Adrenal gland (tissue), 12 donors: ENCODE measurements around the gene NUS1. TPM values are rescaled to one million over a fixed set of nuclear protein-coding genes. Genes with fewer than 3 reads are reported as not detected.
"Not testable (repeated sequence)": the region's sequence is repeated elsewhere in the genome, so short reads cannot be mapped to it uniquely, and the experiment has no call there.

Source experiments
- DNase-seq, 7 donors: peaks; one replicate each; pipeline ENCODE4 v3.0.0-alpha.2; 2019 to 2020
- H3K27ac ChIP-seq, 5 donors: fragments of 200-600 bp; sonication (generic) in 4 of 5; 1 replicate in 3 of 5; 2 replicates in 2 of 5; pipeline versions ENCODE4 v1.5.1 to v1.8.0; 2016 to 2020; ENCODE audit warnings: mild to moderate bottlenecking in 1 of 5
- H3K27me3 ChIP-seq: fragments of 200-600 bp; 2 replicates; pipeline ENCODE4 v1.8.0; 2021
- H3K36me3 ChIP-seq, 2 donors: fragments of 200-600 bp; replicated peaks in 1 of 2; 1 replicate in 1 of 2; 2 replicates in 1 of 2; pipeline versions ENCODE4 v1.5.1 to v1.8.0; 2018 to 2022
- H3K4me1 ChIP-seq, 2 donors: fragments of 200-600 bp; replicated peaks in 1 of 2; 1 replicate in 1 of 2; 2 replicates in 1 of 2; pipeline versions ENCODE4 v1.5.1 to v1.8.0; 2018 to 2021
- H3K4me3 ChIP-seq, 4 donors: fragments of 200-600 bp; sonication (generic) in 3 of 4; one replicate each; pipeline ENCODE4 v1.5.1; 2016 to 2018
- H3K9me3 ChIP-seq, 3 donors: fragments of 200-600 bp; sonication (generic) in 1 of 3; replicated peaks in 1 of 3; 1 replicate in 2 of 3; 2 replicates in 1 of 3; pipeline versions ENCODE4 v1.5.1 to v1.8.0; 2016 to 2021
- CTCF ChIP-seq, 6 experiments: fragments of 450-650 bp in 4 of 6; fragments of 200-600 bp in 2 of 6; sonication (generic) in 1 of 6; IDR thresholded peaks; 1 replicate in 5 of 6; 2 replicates in 1 of 6; pipeline versions ENCODE4 v1.5.1 to v1.8.0; 2016 to 2021; ENCODE audit warnings: antibody characterized with exemption in 6 of 6, mild to moderate bottlenecking in 2 of 6, moderate library complexity in 1 of 6
- POLR2A ChIP-seq, 2 donors: fragments of 450-650 bp; IDR thresholded peaks; one replicate each; pipeline ENCODE4 v1.6.1; 2017; ENCODE audit warnings: antibody characterized with exemption in 2 of 2, mild to moderate bottlenecking in 2 of 2, moderate library complexity in 1 of 2
- WGBS, 4 donors: extraction: QIAGEN DNeasy Blood & Tissue Kit in 2 of 4; methylation state at CpG; one replicate each; pipeline versions ENCODE4 v1.1.5 to v1.1.7; 2013 to 2017; 5-methylcytosine and 5-hydroxymethylcytosine counted together
- intact Hi-C, 2 donors: fragments of 100-400 bp; cut with DNase I; formaldehyde crosslinking; loops; one replicate each; pipeline versions ENCODE4 v1.14.1 to v1.15.0; 2022 to 2023
- polyA plus RNA-seq, 3 donors: library from polyadenylated mRNA; stranded (reverse); fragments of 200-250 nt in 2 of 3; fragments of 350-450 nt in 1 of 3; fragmentation: Illumina TruSeq in 1 of 3; extraction: RNeasy Lipid Tissue Mini Kit (QIAGEN cat#74804) in 1 of 3; gene quantifications; one replicate each; pipeline ENCODE4 v1.2.3, GENCODE V29; 2013 to 2014
- total RNA-seq, 9 donors: library from RNA; depleted of rRNA in 4 of 9; stranded (reverse); fragments of >200 nt in 4 of 9; fragments of 120-200 nt in 1 of 9; fragmentation: NEBNext Ultra II Directional in 1 of 9; extraction: Animal tissue kit (Norgen Biotek cat#: 25700) in 1 of 9; gene quantifications; one replicate each; pipeline versions ENCODE4 v1.1.0 to v1.2.4, GENCODE V29; 2013 to 2023
- donor health status: healthy with polysubstance abuse.
- donor health status: Bipolar disorder and iron deficiency.
- donor health status: DM: yes; HTN: yes; CAD: no.
- donor health status: DM: no; HTN: no; CAD: no.
- donor health status: DM: no; HTN: no; CAD: no.
- donor health status: DM: yes; HTN: yes; CAD: no.

Gene NUS1
- total and polyA plus RNA-seq, 12 donors = 11.0 to 71.7 (median 18.9) TPM

DNA sequence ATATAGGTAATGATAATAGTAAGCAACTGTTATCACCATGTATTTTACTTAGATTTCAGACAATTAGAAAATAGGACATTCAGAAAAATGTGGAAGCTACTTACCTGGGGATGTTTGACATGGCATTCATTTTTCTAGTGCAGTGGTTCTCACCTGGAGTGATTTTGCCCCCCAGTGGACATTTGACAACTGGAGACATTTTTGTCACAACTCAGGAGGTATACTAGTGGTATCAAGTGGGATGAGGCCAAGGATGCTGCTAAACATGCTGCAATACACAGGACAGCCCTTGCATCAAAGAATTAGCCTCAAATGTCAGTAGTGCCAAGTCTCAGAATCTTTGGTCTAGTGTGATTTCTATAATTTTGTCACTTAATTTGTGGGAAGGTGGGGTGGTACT, 36.1 kb downstream of the NUS1 start:
- no peak for DNase-seq
- Histone ChIP-seq H3K27ac (no peak overlapping the region), H3K36me3 (no peaks in the 10 kb centered on the region), H3K4me1 (no peaks in the 10 kb centered on the region), H3K4me3 (no peak overlapping the region), H3K27me3 (no peaks in the 10 kb centered on the region), H3K9me3 (no peaks in the 10 kb centered on the region)
- no peak for TF ChIP-seq POLR2A (IDR thresholded peaks at IDR 0.05)
- TF ChIP-seq CTCF (IDR thresholded peaks at IDR 0.05) = no peak
- intact Hi-C loops = no loop called here

DNA sequence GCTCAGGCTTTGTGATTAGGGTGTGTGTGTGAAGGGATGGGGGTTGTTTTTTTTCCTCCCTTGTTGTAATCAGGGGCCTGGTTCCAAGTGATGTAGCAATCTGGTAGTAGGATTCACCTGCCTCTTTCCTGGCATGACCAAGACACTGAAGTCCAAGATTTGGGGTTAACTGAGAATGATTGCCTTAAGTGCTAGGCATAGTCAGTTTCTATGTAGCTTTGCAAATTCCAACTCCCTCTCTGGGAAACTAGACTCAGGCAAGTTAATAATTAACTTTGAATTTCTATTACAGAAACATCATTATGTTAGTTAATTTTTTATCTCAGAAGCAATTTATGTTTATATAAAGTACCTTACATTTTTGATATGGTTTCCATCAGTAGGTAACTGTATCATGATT, 43.6 kb downstream of the NUS1 start:
- Histone ChIP-seq H3K4me3 (no peak overlapping the region), H3K4me1 (no peaks in the 10 kb centered on the region), H3K36me3 (no peaks in the 10 kb centered on the region), H3K27me3 (no peaks in the 10 kb centered on the region), H3K9me3 (no peaks in the 10 kb centered on the region), H3K27ac (no peak overlapping the region)
- intact Hi-C loops = no loop called here
- DNase-seq = no peak
- TF ChIP-seq POLR2A (IDR thresholded peaks at IDR 0.05) = no peak
- no peak for TF ChIP-seq CTCF (IDR thresholded peaks at IDR 0.05)

GRCh38 chr6:117721520-117721919, 46.3 kb downstream of the NUS1 start:
- H3K9me3 ChIP-seq, H3K27me3 ChIP-seq, H3K36me3 ChIP-seq, intact Hi-C loops, H3K27ac ChIP-seq, H3K4me3 ChIP-seq, DNase-seq, H3K4me1 ChIP-seq: not testable (repeated sequence)
- whole genome bisulfite sequencing, 4 donors = 92 to 95% (median 93%) methylated on average over 7 to 12 of the region's 12 CpGs

- no peaks in the 10 kb centered on the region for H3K4me1 ChIP-seq
Observed at GRCh38 chr6:117728626-117729025, 53.4 kb downstream of the NUS1 start.

More at GRCh38 chr6:117728626-117729025, 53.4 kb downstream of the NUS1 start:
- 84 to 100% (median 95%) methylated on average over 1 of the region's 1 CpG for WGBS, 4 donors
- Histone ChIP-seq H3K9me3 (no peaks in the 10 kb centered on the region), H3K27ac (no peak overlapping the region), H3K27me3 (no peaks in the 10 kb centered on the region), H3K4me3 (no peak overlapping the region), H3K36me3 (no peaks in the 10 kb centered on the region)
- TF ChIP-seq CTCF (IDR thresholded peaks at IDR 0.05) = no peak
- TF ChIP-seq POLR2A (IDR thresholded peaks at IDR 0.05) = no peak
- DNase-seq = no peak
- intact Hi-C loops = no loop called here
